Peyer's patch (tissue), 4 donors: ENCODE results near the gene ZNF503.

Experiments used
- POLR2A ChIP-seq, 2 donors: fragments of 450-650 bp; IDR thresholded peaks; one replicate each; pipeline ENCODE4 v1.5.1; 2017; ENCODE audit warnings: antibody characterized with exemption in 2 of 2, mild to moderate bottlenecking in 2 of 2, moderate library complexity in 2 of 2
- TF ChIP-seq, protein P1 (sequence below), 6 experiments: fragments of 450-650 bp in 4 of 6; fragments of 200-600 bp in 2 of 6; sonication (generic) in 1 of 6; IDR thresholded peaks; one replicate each; pipeline ENCODE4 v1.5.1; 2017 to 2019; ENCODE audit warnings: antibody characterized with exemption in 6 of 6, mild to moderate bottlenecking in 3 of 6, moderate library complexity in 1 of 6

DNA sequence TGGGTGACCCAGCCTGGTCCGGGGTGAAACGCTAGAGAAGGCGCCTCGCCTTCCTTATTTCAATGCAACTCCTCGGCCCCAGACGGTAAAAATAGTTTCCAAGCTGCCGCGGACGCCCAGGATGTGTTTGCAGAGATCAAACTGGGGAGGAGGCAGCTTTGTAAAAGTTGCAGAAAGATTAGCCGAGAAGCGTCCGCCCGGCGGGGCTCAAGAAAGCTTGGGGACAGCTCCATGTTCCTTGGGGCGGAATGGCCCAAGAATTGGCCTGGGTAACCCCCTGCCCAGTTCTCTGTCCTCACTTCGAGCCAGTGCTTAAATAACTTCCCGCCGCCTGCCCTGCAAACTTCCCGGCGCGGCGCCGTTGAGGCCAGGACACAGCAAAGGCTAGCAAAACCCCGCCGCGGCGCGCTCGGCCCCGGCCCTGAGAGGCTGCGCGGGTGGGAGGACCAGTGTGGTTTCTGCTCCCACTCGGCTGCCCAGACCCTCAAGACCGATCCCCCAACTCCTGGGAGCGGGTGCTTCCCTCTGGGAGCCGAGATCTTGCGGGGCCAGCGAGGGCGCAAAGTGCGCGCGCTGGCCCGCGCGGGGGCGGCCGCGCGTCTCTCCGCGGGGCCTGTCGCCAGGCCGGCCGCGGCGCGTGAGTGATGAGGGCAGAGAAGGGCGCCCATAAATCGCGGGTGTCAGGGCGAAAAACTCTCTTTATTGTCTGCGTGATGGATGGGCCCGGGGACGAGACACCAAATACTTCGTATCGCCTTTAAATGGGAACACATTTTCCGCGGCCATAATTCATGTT is 6.3 kb upstream of the ZNF503 start:
- TF ChIP-seq, protein P1, sequence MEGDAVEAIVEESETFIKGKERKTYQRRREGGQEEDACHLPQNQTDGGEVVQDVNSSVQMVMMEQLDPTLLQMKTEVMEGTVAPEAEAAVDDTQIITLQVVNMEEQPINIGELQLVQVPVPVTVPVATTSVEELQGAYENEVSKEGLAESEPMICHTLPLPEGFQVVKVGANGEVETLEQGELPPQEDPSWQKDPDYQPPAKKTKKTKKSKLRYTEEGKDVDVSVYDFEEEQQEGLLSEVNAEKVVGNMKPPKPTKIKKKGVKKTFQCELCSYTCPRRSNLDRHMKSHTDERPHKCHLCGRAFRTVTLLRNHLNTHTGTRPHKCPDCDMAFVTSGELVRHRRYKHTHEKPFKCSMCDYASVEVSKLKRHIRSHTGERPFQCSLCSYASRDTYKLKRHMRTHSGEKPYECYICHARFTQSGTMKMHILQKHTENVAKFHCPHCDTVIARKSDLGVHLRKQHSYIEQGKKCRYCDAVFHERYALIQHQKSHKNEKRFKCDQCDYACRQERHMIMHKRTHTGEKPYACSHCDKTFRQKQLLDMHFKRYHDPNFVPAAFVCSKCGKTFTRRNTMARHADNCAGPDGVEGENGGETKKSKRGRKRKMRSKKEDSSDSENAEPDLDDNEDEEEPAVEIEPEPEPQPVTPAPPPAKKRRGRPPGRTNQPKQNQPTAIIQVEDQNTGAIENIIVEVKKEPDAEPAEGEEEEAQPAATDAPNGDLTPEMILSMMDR (IDR thresholded peaks at IDR 0.05) = no peak
- no peak for TF ChIP-seq POLR2A (IDR thresholded peaks at IDR 0.05)
